Mammary epithelial cell (primary cell): ENCODE measurements around the gene CXCL12.

ENCODE experiments used
- CTCF ChIP-seq, 2 donors: IDR thresholded peaks in 1 of 2; conservative IDR thresholded peaks in 1 of 2; 2 replicates each; pipeline ENCODE4 v1.5.1; 2011 to 2012; ENCODE audit warnings: inconsistent platforms in 2 of 2, low read length in 2 of 2, mild to moderate bottlenecking in 2 of 2, control low read depth in 1 of 2, low read depth in 1 of 2; ENCODE audit not compliant: insufficient read depth in 1 of 2; ENCODE audit errors: extremely low read depth in 1 of 2
- EZH2 ChIP-seq: IDR thresholded peaks from 2 replicates; pipeline ENCODE4 v1.6.1; 2012; ENCODE audit warnings: low read length, inconsistent platforms, borderline replicate concordance

GRCh38 chr10:44376472-44377099 lies 8.3 kb downstream of the CXCL12 start:
- TF ChIP-seq CTCF (conservative IDR thresholded peaks at IDR 0.05 in 1 of 2, IDR thresholded peaks at IDR 0.05 in 1 of 2; ENCODE audit: extremely low read depth in 1 of 2, insufficient read depth in 1 of 2, low read depth in 1 of 2, low read length in 2 of 2) (no peak), EZH2 (no peak)
